Endothelial cell of umbilical vein (primary cell): ENCODE results near the gene MAP3K4. TPM values are rescaled to one million over a fixed set of nuclear protein-coding genes. Genes with fewer than 3 reads are reported as not detected.

Source experiments
- BruUV-seq: library from RNA; stranded (reverse); fragments of 400-500 nt; replicated peaks from 2 replicates; lab custom pipeline; 2021; lab: Mats Ljungman, UMichigan
- CTCF ChIA-PET: fragments of 300-600, 350-600 bp; sonication (Branson Sonifier 250); formaldehyde crosslinking; loops from one replicate; lab custom pipeline; 2021; ENCODE audit warnings: antibody characterized with exemption, inconsistent platforms; lab: Charles Lee
- POLR2A ChIA-PET: fragments of 300-600, 350-600 bp; sonication (Branson Sonifier 250); formaldehyde crosslinking; loops from one replicate; lab custom pipeline; 2021; ENCODE audit warnings: antibody characterized with exemption, inconsistent platforms; lab: Charles Lee
- DNase-seq: peaks from one replicate; pipeline ENCODE4 v3.0.0-alpha.2; 2011; ENCODE audit warnings: low read depth, low spot score
- FAIRE-seq: peaks from 2 replicates; lab custom pipeline; 2011; peaks lifted over from hg19 to GRCh38; lab: Jason Lieb, UNC
- H2AFZ ChIP-seq: 2 replicates; pipeline ENCODE4 v1.6.0; 2012; ENCODE audit warnings: low read depth, low read length, control low read depth, inconsistent platforms
- H3K27ac ChIP-seq: 2 replicates; pipeline ENCODE4 v1.5.1; 2011; ENCODE audit warnings: low read depth, mild to moderate bottlenecking, control low read depth, low read length, moderate library complexity; ENCODE audit not compliant: insufficient read depth
- H3K27me3 ChIP-seq, 2 experiments: 2 replicates each; pipeline versions ENCODE4 v1.6.0 to v1.6.1; 2011; ENCODE audit warnings: low read length in 2 of 2, mixed read lengths in 1 of 2; ENCODE audit not compliant: control insufficient read depth in 2 of 2, insufficient read depth in 2 of 2
- H3K36me3 ChIP-seq, 2 experiments: 2 replicates in 1 of 2; 3 replicates in 1 of 2; pipeline ENCODE4 v1.5.1; 2011; ENCODE audit warnings: low read length in 2 of 2, mild to moderate bottlenecking in 1 of 2, moderate library complexity in 1 of 2; ENCODE audit not compliant: control insufficient read depth in 2 of 2, insufficient read depth in 2 of 2; ENCODE audit errors: extremely low read depth in 1 of 2
- H3K4me1 ChIP-seq: 3 replicates; pipeline ENCODE4 v1.5.1; 2011; ENCODE audit warnings: mild to moderate bottlenecking, low read length; ENCODE audit not compliant: control insufficient read depth, insufficient read depth; ENCODE audit errors: extremely low read depth
- H3K4me2 ChIP-seq: 2 replicates; pipeline ENCODE4 v1.6.1; 2011; ENCODE audit warnings: low read length, control low read depth, mixed read lengths; ENCODE audit not compliant: insufficient read depth
- H3K4me3 ChIP-seq, 3 experiments: fragments of 200-600 bp in 1 of 3; sonication (generic), shearing (Covaris generic) in 1 of 3; replicated peaks in 1 of 3; 2 replicates each; pipeline ENCODE4 v1.5.1; 2011 to 2016; ENCODE audit warnings: control low read depth in 3 of 3, low read length in 3 of 3, mild to moderate bottlenecking in 2 of 3, inconsistent platforms in 1 of 3, low read depth in 1 of 3, moderate library complexity in 1 of 3; ENCODE audit not compliant: insufficient read depth in 1 of 3
- H3K79me2 ChIP-seq: 2 replicates; pipeline ENCODE4 v1.6.0; 2012; ENCODE audit warnings: low read length, inconsistent platforms; ENCODE audit not compliant: control insufficient read depth, insufficient read depth
- H3K9ac ChIP-seq: replicated peaks from 2 replicates; pipeline ENCODE3; 2011; ENCODE audit warnings: low read length, control low read depth; ENCODE audit not compliant: insufficient read depth; ENCODE audit errors: extremely low read depth
- H3K9me1 ChIP-seq: replicated peaks from 3 replicates; pipeline ENCODE4 v1.6.0; 2011; ENCODE audit warnings: mild to moderate bottlenecking, low read length; ENCODE audit not compliant: control insufficient read depth, insufficient read depth; ENCODE audit errors: extremely low read depth
- H3K9me3 ChIP-seq: replicated peaks from 2 replicates; pipeline ENCODE4 v1.5.1; 2012; ENCODE audit warnings: low read length, inconsistent platforms; ENCODE audit not compliant: control insufficient read depth, insufficient read depth
- H4K20me1 ChIP-seq: replicated peaks from 2 replicates; pipeline ENCODE3; 2011; ENCODE audit warnings: mild to moderate bottlenecking, low read length; ENCODE audit not compliant: control insufficient read depth, insufficient read depth; ENCODE audit errors: extremely low read depth
- FOS ChIP-seq: IDR thresholded peaks from 2 replicates; pipeline ENCODE4 v1.6.1; 2011; ENCODE audit warnings: mild to moderate bottlenecking, low read length, moderate library complexity, borderline replicate concordance; ENCODE audit not compliant: insufficient read depth
- GATA2 ChIP-seq: IDR thresholded peaks from 2 replicates; pipeline ENCODE4 v1.7.0; 2011; ENCODE audit warnings: low read depth, mild to moderate bottlenecking, moderate library complexity, mixed read lengths, low read length; ENCODE audit not compliant: insufficient read length, insufficient read depth
- JUN ChIP-seq: IDR thresholded peaks from 2 replicates; pipeline ENCODE4 v1.6.1; 2011; ENCODE audit warnings: borderline replicate concordance, low read depth; ENCODE audit not compliant: insufficient read length, insufficient read depth
- MAX ChIP-seq: IDR thresholded peaks from 2 replicates; pipeline ENCODE4 v1.6.1; 2011; ENCODE audit not compliant: insufficient read depth, insufficient read length
- POLR2A ChIP-seq: IDR thresholded peaks from 2 replicates; pipeline ENCODE4 v1.6.1; 2012; ENCODE audit warnings: low read depth, mild to moderate bottlenecking, control low read depth, low read length
- dilution Hi-C: fragments of 300-500 bp; cut with MboI; formaldehyde crosslinking; loops from one replicate; pipeline ENCODE4 v1.15.0; 2019; ENCODE audit warnings: low sequenced_read_pairs; ENCODE audit not compliant: extremely low pct_ligation_motif_present
- intact Hi-C: fragments of 100-400 bp; cut with micrococcal nuclease; formaldehyde crosslinking; loops from one replicate; pipeline ENCODE4 v1.10.0; 2022
- polyA plus RNA-seq, 4 experiments: library from polyadenylated mRNA; depleted of rRNA in 3 of 4; stranded (reverse) in 3 of 4; unstranded in 1 of 4; fragments of >200 nt; gene quantifications; 2 replicates each; pipeline versions ENCODE4 v1.2.1 to v1.2.3, GENCODE V29; 2011 to 2012; ENCODE audit warnings: missing spikeins in 1 of 4
- total RNA-seq: library from RNA; stranded (reverse); gene quantifications from 2 replicates; pipeline ENCODE4 v1.2.3, GENCODE V29; 2021

Gene MAP3K4
- total and polyA plus RNA-seq, 2 donors (not counting 3 experiments of a cell fraction or from before 2014, with no cell fraction given) = 10.8 to 42.3 TPM

GRCh38 chr6:160996131-160996601 is 4.6 kb downstream of the MAP3K4 start:
- ChIA-PET POLR2A (interaction anchor here (1.0 kb wide), 1 partner anchor 278 kb away, joined by 3 read pairs; the partner anchor contains the start of gene AGPAT4), CTCF (interaction anchor here (1.0 kb wide), 1 partner anchor 66 kb away, joined by 5 read pairs; no protein-coding TSS in a partner anchor)
- Histone ChIP-seq H2AFZ (no peak overlapping the region), H3K4me3 (no peak overlapping the region), H3K9me3 (no peaks in the 10 kb centered on the region), H3K9ac (no peak overlapping the region), H3K36me3 (no peaks in the 10 kb centered on the region), H3K4me2 (no peak overlapping the region), H4K20me1 (peaks cover 12% of the 10 kb centered on the region), H3K27ac (peak overlapping the region; percentile 16), H3K4me1 (peaks cover 14% of the 10 kb centered on the region), H3K27me3 (no peaks in the 10 kb centered on the region), H3K79me2 (peaks cover 78% of the 10 kb centered on the region), H3K9me1 (peaks cover 3% of the 10 kb centered on the region)
- dilution Hi-C loops = no loop called here
- no TSS peak for BruUV-seq
- TF ChIP-seq POLR2A = no peak
- TF ChIP-seq JUN = peak; percentile 24
- TF ChIP-seq FOS = peak; percentile 67
- no peak for TF ChIP-seq MAX
- peak; percentile 31 for FAIRE-seq
- DNase-seq = peak; percentile 57
- intact Hi-C loops = no loop called here

DNA sequence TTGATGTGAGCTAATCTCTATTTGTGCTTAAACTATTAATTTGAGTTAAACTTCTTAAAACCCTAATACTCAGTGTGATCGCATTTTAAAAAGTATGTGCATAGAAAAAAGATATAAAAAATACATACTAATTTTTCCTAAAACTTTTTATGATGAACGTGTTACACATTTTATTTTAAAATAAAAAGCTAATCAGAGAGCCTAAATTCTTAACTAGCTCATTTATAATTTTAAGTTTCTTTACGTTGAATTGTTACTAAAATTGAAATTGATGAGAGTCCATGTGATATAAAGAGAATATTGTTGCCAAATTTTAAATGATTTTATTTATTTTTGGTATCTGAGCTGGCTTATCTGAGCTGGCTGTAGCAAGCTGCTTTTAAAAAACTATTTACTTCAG is 6.6 kb downstream of the MAP3K4 start:
- H3K4me2 ChIP-seq = no peak overlapping the region
- CTCF ChIA-PET = interaction anchor here (0.8 to 3.0 kb wide), 4 partner anchors 11 to 373 kb away, joined by 3 to 9 read pairs (median 5); no protein-coding TSS in a partner anchor
- POLR2A ChIA-PET = no interaction called here
- dilution Hi-C loops (no loop called here), intact Hi-C loops (no loop called here)
- H3K9me1 ChIP-seq = peaks cover 3% of the 10 kb centered on the region
- no peak overlapping the region for H3K9ac ChIP-seq
- no peak overlapping the region for H3K27ac ChIP-seq
- H3K27me3 ChIP-seq = no peaks in the 10 kb centered on the region
- FAIRE-seq = no peak
- H3K4me1 ChIP-seq = peaks cover 11% of the 10 kb centered on the region
- no peaks in the 10 kb centered on the region for H3K9me3 ChIP-seq
- peaks cover 13% of the 10 kb centered on the region for H4K20me1 ChIP-seq
- peaks cover 81% of the 10 kb centered on the region for H3K79me2 ChIP-seq
- BruUV-seq = no TSS peak
- no peak overlapping the region for H3K4me3 ChIP-seq
- no peaks in the 10 kb centered on the region for H3K36me3 ChIP-seq
- H2AFZ ChIP-seq = no peak overlapping the region
- DNase-seq = no peak
- no peak for TF ChIP-seq GATA2
